HCT116 (cell line): ENCODE measurements around the gene MAPK8IP3.

Experiments used
- CTCF ChIP-seq, 3 experiments: fragments of 200-600 bp in 1 of 3; sonication (generic) in 1 of 3; IDR thresholded peaks in 2 of 3; conservative IDR thresholded peaks in 1 of 3; 2 replicates each; pipeline ENCODE4 v1.5.1; 2012 to 2017; ENCODE audit warnings: low read depth in 2 of 3, low read length in 2 of 3, antibody characterized with exemption in 1 of 3, borderline replicate concordance in 1 of 3, control low read depth in 1 of 3, mild to moderate bottlenecking in 1 of 3, mixed read lengths in 1 of 3, mixed run types in 1 of 3, moderate library complexity in 1 of 3; ENCODE audit not compliant: insufficient read depth in 1 of 3
- EGR1 ChIP-seq: IDR thresholded peaks from 2 replicates; pipeline ENCODE4 v1.6.1; 2012; ENCODE audit warnings: low read depth
- EZH2 ChIP-seq: fragments of 200-600 bp; sonication (generic); IDR thresholded peaks from 2 replicates; pipeline ENCODE4 v1.6.1; 2017; ENCODE audit warnings: antibody characterized with exemption, mixed run types
- JUND ChIP-seq: IDR thresholded peaks from 2 replicates; pipeline ENCODE4 v1.6.1; 2012
- MAX ChIP-seq: IDR thresholded peaks from 2 replicates; pipeline ENCODE4 v1.6.1; 2012
- POLR2A ChIP-seq: IDR thresholded peaks from 2 replicates; pipeline ENCODE4 v1.7.0; 2011; ENCODE audit warnings: borderline replicate concordance; ENCODE audit not compliant: insufficient read depth, insufficient read length; ENCODE audit errors: extremely low read depth
- RAD21 ChIP-seq: IDR thresholded peaks from 2 replicates; pipeline ENCODE4 v1.6.1; 2012; ENCODE audit warnings: low read depth, mild to moderate bottlenecking
- SIN3A ChIP-seq: IDR thresholded peaks from 2 replicates; pipeline ENCODE4 v1.6.1; 2012; ENCODE audit warnings: low read depth
- SP1 ChIP-seq: IDR thresholded peaks from 2 replicates; pipeline ENCODE4 v1.6.1; 2012; ENCODE audit warnings: low read depth
- TCF7L2 ChIP-seq: IDR thresholded peaks from 2 replicates; pipeline ENCODE4 v1.7.0; 2011; ENCODE audit warnings: borderline replicate concordance, inconsistent platforms; ENCODE audit not compliant: insufficient read depth, insufficient read length; ENCODE audit errors: extremely low read depth
- ZBTB33 ChIP-seq: IDR thresholded peaks from 2 replicates; pipeline ENCODE4 v1.6.1; 2011; ENCODE audit warnings: mild to moderate bottlenecking, low read length, moderate library complexity; ENCODE audit not compliant: insufficient replicate concordance; ENCODE audit errors: extremely low read depth

- TF ChIP-seq TCF7L2 (no peak), JUND (no peak), CTCF (IDR thresholded peaks at IDR 0.05 in 2 of 3, conservative IDR thresholded peaks at IDR 0.05 in 1 of 3; ENCODE audit: borderline replicate concordance in 1 of 3, insufficient read depth in 1 of 3, low read depth in 2 of 3, low read length in 2 of 3) (no peak), EGR1 (no peak), ZBTB33 (no peak), POLR2A (no peak), MAX (no peak), EZH2 (no peak), SP1 (no peak), RAD21 (peak; percentile 29; the same call in 1 of the 2 replicates), SIN3A (no peak)
Measured at GRCh38 chr16:1678500-1679098, 27.4 kb upstream of the MAPK8IP3 start.
